SK-N-SH (cell line): ENCODE data around the gene CLSTN2.

ENCODE experiments used
- CHD2 ChIP-seq: fragments of 150-350 bp; IDR thresholded peaks from 2 replicates; pipeline ENCODE4 v1.6.1; 2018; ENCODE audit warnings: low read length; ENCODE audit not compliant: partially characterized antibody
- CTCF ChIP-seq: fragments of 200-600 bp; sonication (generic); IDR thresholded peaks from 2 replicates; pipeline ENCODE4 v1.6.1; 2017; ENCODE audit warnings: antibody characterized with exemption, mild to moderate bottlenecking, moderate library complexity
- EP300 ChIP-seq, 2 experiments: IDR thresholded peaks; 2 replicates each; pipeline versions ENCODE4 v1.4.0 to v1.6.1; 2012; ENCODE audit warnings: borderline replicate concordance in 1 of 2, low read depth in 1 of 2, low read length in 1 of 2
- EZH2phosphoT487 ChIP-seq: fragments of 200-600 bp; sonication (generic); IDR thresholded peaks from 2 replicates; pipeline ENCODE4 v1.6.1; 2017; ENCODE audit warnings: low read depth, mixed run types, mild to moderate bottlenecking, antibody characterized with exemption, moderate library complexity, borderline replicate concordance
- FOXM1 ChIP-seq: IDR thresholded peaks from 2 replicates; pipeline ENCODE4 v1.4.0; 2012; ENCODE audit warnings: low read depth, mild to moderate bottlenecking
- GABPA ChIP-seq: IDR thresholded peaks from 2 replicates; pipeline ENCODE4 v1.4.0; 2012; ENCODE audit warnings: low read depth, mild to moderate bottlenecking
- MEF2A ChIP-seq: IDR thresholded peaks from 2 replicates; pipeline ENCODE4 v1.4.0; 2012; ENCODE audit warnings: low read depth, borderline replicate concordance
- POLR2AphosphoS5 ChIP-seq: IDR thresholded peaks from 2 replicates; pipeline ENCODE4 v1.6.1; 2012; ENCODE audit warnings: low read depth, low read length
- RCOR1 ChIP-seq: fragments of 150-350 bp; IDR thresholded peaks from 2 replicates; pipeline ENCODE4 v1.6.1; 2017; ENCODE audit warnings: antibody characterized with exemption, low read length
- TAF1 ChIP-seq: IDR thresholded peaks from 2 replicates; pipeline ENCODE4 v1.6.1; 2012; ENCODE audit warnings: low read depth, mild to moderate bottlenecking, low read length, moderate library complexity, borderline replicate concordance
- TF ChIP-seq, protein P1 (sequence below): IDR thresholded peaks from 2 replicates; pipeline ENCODE4 v1.6.1; 2012; ENCODE audit warnings: mild to moderate bottlenecking, low read depth, low read length, moderate library complexity
- TF ChIP-seq, protein P2 (sequence below): fragments of 150-350 bp; IDR thresholded peaks from 2 replicates; pipeline ENCODE4 v1.6.1; 2016; ENCODE audit warnings: mild to moderate bottlenecking, low read depth, low read length
- TF ChIP-seq, protein P3 (sequence below): IDR thresholded peaks from 2 replicates; pipeline ENCODE4 v1.4.0; 2012; ENCODE audit warnings: low read depth, borderline replicate concordance

DNA sequence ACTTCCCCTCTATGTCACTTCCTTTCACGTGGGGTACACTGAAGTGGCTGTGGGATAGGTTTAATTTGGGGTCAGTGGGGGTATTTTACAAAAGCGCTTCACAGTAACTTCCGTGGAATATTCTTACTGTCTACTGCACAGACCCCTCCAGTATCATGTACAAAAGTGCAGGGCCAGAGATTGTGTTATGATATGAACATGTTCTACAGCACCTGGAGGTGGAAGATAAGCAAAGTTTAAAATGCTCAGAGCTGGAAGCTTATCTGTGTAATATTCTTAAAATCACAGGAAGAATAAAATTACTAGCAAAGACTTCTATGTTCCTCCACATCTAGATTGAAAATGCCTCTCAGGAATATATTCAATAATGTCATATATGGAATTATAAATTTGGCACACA lies 658.8 kb downstream of the CLSTN2 start:
- no peak for TF ChIP-seq CTCF
- TF ChIP-seq EZH2phosphoT487: no peak
- no peak for TF ChIP-seq TAF1
- TF ChIP-seq GABPA: no peak
- TF ChIP-seq CHD2: no peak
- TF ChIP-seq, protein P1, sequence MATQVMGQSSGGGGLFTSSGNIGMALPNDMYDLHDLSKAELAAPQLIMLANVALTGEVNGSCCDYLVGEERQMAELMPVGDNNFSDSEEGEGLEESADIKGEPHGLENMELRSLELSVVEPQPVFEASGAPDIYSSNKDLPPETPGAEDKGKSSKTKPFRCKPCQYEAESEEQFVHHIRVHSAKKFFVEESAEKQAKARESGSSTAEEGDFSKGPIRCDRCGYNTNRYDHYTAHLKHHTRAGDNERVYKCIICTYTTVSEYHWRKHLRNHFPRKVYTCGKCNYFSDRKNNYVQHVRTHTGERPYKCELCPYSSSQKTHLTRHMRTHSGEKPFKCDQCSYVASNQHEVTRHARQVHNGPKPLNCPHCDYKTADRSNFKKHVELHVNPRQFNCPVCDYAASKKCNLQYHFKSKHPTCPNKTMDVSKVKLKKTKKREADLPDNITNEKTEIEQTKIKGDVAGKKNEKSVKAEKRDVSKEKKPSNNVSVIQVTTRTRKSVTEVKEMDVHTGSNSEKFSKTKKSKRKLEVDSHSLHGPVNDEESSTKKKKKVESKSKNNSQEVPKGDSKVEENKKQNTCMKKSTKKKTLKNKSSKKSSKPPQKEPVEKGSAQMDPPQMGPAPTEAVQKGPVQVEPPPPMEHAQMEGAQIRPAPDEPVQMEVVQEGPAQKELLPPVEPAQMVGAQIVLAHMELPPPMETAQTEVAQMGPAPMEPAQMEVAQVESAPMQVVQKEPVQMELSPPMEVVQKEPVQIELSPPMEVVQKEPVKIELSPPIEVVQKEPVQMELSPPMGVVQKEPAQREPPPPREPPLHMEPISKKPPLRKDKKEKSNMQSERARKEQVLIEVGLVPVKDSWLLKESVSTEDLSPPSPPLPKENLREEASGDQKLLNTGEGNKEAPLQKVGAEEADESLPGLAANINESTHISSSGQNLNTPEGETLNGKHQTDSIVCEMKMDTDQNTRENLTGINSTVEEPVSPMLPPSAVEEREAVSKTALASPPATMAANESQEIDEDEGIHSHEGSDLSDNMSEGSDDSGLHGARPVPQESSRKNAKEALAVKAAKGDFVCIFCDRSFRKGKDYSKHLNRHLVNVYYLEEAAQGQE: no peak
- TF ChIP-seq POLR2AphosphoS5: no peak
- TF ChIP-seq, protein P2, sequence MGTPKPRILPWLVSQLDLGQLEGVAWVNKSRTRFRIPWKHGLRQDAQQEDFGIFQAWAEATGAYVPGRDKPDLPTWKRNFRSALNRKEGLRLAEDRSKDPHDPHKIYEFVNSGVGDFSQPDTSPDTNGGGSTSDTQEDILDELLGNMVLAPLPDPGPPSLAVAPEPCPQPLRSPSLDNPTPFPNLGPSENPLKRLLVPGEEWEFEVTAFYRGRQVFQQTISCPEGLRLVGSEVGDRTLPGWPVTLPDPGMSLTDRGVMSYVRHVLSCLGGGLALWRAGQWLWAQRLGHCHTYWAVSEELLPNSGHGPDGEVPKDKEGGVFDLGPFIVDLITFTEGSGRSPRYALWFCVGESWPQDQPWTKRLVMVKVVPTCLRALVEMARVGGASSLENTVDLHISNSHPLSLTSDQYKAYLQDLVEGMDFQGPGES: no peak
- no peak for TF ChIP-seq EP300 (IDR thresholded peaks at IDR 0.05; ENCODE audit: borderline replicate concordance in 1 of 2, low read depth in 1 of 2, low read length in 1 of 2)
- no peak for TF ChIP-seq FOXM1
- TF ChIP-seq MEF2A: no peak
- no peak for TF ChIP-seq RCOR1
- TF ChIP-seq, protein P3, sequence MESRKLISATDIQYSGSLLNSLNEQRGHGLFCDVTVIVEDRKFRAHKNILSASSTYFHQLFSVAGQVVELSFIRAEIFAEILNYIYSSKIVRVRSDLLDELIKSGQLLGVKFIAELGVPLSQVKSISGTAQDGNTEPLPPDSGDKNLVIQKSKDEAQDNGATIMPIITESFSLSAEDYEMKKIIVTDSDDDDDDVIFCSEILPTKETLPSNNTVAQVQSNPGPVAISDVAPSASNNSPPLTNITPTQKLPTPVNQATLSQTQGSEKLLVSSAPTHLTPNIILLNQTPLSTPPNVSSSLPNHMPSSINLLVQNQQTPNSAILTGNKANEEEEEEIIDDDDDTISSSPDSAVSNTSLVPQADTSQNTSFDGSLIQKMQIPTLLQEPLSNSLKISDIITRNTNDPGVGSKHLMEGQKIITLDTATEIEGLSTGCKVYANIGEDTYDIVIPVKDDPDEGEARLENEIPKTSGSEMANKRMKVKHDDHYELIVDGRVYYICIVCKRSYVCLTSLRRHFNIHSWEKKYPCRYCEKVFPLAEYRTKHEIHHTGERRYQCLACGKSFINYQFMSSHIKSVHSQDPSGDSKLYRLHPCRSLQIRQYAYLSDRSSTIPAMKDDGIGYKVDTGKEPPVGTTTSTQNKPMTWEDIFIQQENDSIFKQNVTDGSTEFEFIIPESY: no peak
